T-helper 17 cell (primary cell): Measurements from ENCODE around the gene CORO2B. TPM values are rescaled to one million over a fixed set of nuclear protein-coding genes. Genes with fewer than 3 reads are reported as not detected.

ENCODE experiments used
- ATAC-seq: fragments of 150-1000 bp; cut with Tn5 transposase; 2 replicates; pipeline ENCODE4 v1.10.0; 2021; ENCODE audit warnings: mild to moderate bottlenecking, moderate library complexity
- DNase-seq, 3 donors: peaks; one replicate each; pipeline versions ENCODE4 v3.0.0 to v3.0.0-alpha.2; 2020 to 2021
- H3K9me3 ChIP-seq: one replicate; pipeline ENCODE4 v1.7.0; 2013; ENCODE audit warnings: low read length, mild to moderate bottlenecking; ENCODE audit not compliant: control insufficient read depth, poor library complexity, severe bottlenecking
- H3K27ac Mint-ChIP-seq: one replicate; pipeline ENCODE4 v1.8.0; 2022; ENCODE audit warnings: mild to moderate bottlenecking, moderate library complexity, mixed read lengths
- H3K27me3 Mint-ChIP-seq: one replicate; pipeline ENCODE4 v1.8.0; 2022; ENCODE audit warnings: mixed read lengths
- H3K36me3 Mint-ChIP-seq: one replicate; pipeline ENCODE4 v1.8.0; 2022; ENCODE audit warnings: low read depth, mixed read lengths
- H3K4me1 Mint-ChIP-seq: one replicate; pipeline ENCODE4 v1.8.0; 2022; ENCODE audit warnings: mild to moderate bottlenecking, mixed read lengths
- H3K4me3 Mint-ChIP-seq: one replicate; pipeline ENCODE4 v1.8.0; 2022; ENCODE audit warnings: mild to moderate bottlenecking, moderate library complexity, mixed read lengths
- total RNA-seq, 4 donors: library from RNA in 2 of 4; stranded (reverse) in 2 of 4; gene quantifications; one replicate each; pipeline ENCODE4 v1.2.3 and lab custom pipeline; 2022 to 2026

The CORO2B gene
- total RNA-seq, 2 donors from 2014 or later: not detected

- peaks cover 5% of the 10 kb centered on the region for H3K4me1 Mint-ChIP-seq
- peaks cover 6% of the 10 kb centered on the region for H3K36me3 Mint-ChIP-seq
- no peak overlapping the region for H3K27ac Mint-ChIP-seq
- ATAC-seq (no peak), DNase-seq (no peak)
- no peaks in the 10 kb centered on the region for H3K9me3 ChIP-seq
- H3K27me3 Mint-ChIP-seq: peaks cover 54% of the 10 kb centered on the region
- no peak overlapping the region for H3K4me3 Mint-ChIP-seq
Measured at GRCh38 chr15:68548364-68548763, 30.4 kb upstream of the CORO2B start.

- ATAC-seq (no peak), DNase-seq (no peak)
- Mint-ChIP-seq H3K27me3 (peaks cover 60% of the 10 kb centered on the region), H3K4me1 (peaks cover 10% of the 10 kb centered on the region), H3K27ac (no peak overlapping the region), H3K36me3 (peaks cover 11% of the 10 kb centered on the region), H3K4me3 (no peak overlapping the region)
- H3K9me3 ChIP-seq: no peaks in the 10 kb centered on the region
Measured at GRCh38 chr15:68550004-68550403, 28.8 kb upstream of the CORO2B start.

DNA sequence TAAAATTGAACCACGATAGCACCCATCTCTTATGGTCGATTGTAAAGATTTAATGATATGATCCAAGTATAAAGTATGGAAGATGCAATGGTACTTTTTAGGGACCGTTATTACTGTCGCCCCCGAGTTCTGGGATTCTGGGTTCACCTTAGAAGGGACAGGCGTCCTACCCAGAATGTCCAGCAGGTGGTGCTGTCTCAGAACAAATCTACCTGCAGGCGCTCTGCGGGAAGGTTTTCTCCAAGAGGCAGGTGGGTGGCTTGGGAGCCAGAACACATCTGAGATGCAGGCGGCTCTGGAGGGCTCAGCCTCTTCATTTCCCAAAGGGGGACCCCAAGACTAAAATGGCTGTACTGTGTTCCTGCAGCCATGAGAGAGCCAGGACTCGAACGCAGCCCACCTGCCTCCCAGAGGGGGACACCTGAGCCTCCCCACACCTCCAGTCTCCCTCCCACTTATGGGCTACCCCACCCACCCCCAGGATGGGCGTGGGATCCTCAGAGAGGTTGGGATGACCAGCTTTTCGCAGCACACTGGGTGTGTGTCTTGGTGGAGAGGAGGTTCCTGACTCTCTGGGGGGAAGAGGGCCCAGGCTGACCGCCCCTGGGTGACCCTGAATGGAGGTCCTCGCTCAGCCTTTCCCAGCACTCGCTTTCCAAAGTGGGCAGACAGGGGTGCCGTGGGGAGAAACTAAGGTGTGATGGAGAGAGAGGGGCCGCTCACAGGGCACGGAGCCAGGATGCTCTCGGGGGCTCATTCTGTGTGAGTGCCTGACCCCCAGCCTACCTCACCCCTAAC, 28.1 kb upstream of the CORO2B start:
- H3K4me3 Mint-ChIP-seq: no peak overlapping the region
- no peaks in the 10 kb centered on the region for H3K9me3 ChIP-seq
- H3K4me1 Mint-ChIP-seq: peaks cover 10% of the 10 kb centered on the region
- peak; percentile 59 for ATAC-seq
- peak; percentile 48 to 67 (median 52) for DNase-seq
- no peak overlapping the region for H3K27ac Mint-ChIP-seq
- H3K36me3 Mint-ChIP-seq: peaks cover 11% of the 10 kb centered on the region
- H3K27me3 Mint-ChIP-seq: peaks cover 62% of the 10 kb centered on the region

DNA sequence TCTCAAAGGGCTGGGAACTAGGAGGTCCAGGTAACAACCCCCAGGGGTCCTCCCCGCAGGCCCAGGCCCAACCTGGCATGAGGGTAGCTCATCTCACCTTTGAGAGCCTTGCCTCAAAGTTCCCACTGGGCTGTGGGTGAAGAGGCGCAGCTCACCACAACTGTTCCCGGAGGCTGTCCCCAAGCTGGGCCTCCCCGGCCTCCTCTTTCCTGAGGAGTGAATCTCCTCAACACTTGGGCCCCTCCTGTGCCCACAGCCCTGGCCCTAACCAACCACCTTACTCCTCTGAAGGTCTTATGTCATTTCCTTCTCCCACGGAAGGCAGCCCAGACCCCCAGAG, 27.5 kb upstream of the CORO2B start:
- ATAC-seq: no peak
- H3K27me3 Mint-ChIP-seq: peaks cover 67% of the 10 kb centered on the region

GRCh38 chr15:68552344-68552743, 26.4 kb upstream of the CORO2B start:
- peaks cover 9% of the 10 kb centered on the region for H3K36me3 Mint-ChIP-seq
- H3K27ac Mint-ChIP-seq: no peak overlapping the region
- no peaks in the 10 kb centered on the region for H3K9me3 ChIP-seq
- no peak overlapping the region for H3K4me3 Mint-ChIP-seq
- no peak for DNase-seq
- ATAC-seq: no peak
- H3K27me3 Mint-ChIP-seq: peaks cover 74% of the 10 kb centered on the region
- peaks cover 10% of the 10 kb centered on the region for H3K4me1 Mint-ChIP-seq

More for the DNA sequence above, 27.5 kb upstream of the CORO2B start:
- H3K4me1 Mint-ChIP-seq: peaks cover 10% of the 10 kb centered on the region
- DNase-seq: no peak
- no peaks in the 10 kb centered on the region for H3K9me3 ChIP-seq
- H3K4me3 Mint-ChIP-seq: no peak overlapping the region
- H3K36me3 Mint-ChIP-seq: peaks cover 11% of the 10 kb centered on the region
- H3K27ac Mint-ChIP-seq: no peak overlapping the region

GRCh38 chr15:68552773-68553172, 26.0 kb upstream of the CORO2B start:
- Mint-ChIP-seq H3K36me3 (peaks cover 9% of the 10 kb centered on the region), H3K4me3 (no peak overlapping the region), H3K4me1 (peaks cover 10% of the 10 kb centered on the region), H3K27ac (no peak overlapping the region), H3K27me3 (peaks cover 74% of the 10 kb centered on the region)
- no peaks in the 10 kb centered on the region for H3K9me3 ChIP-seq
- DNase-seq (no peak), ATAC-seq (no peak)

GRCh38 chr15:68553314-68553993, 25.3 kb upstream of the CORO2B start:
- DNase-seq: no peak
- peaks cover 9% of the 10 kb centered on the region for H3K36me3 Mint-ChIP-seq
- no peak overlapping the region for H3K27ac Mint-ChIP-seq
- H3K9me3 ChIP-seq: no peaks in the 10 kb centered on the region
- no peak for ATAC-seq
- H3K4me1 Mint-ChIP-seq: peaks cover 10% of the 10 kb centered on the region
- H3K4me3 Mint-ChIP-seq: peak overlapping the region; percentile 59
- peaks cover 73% of the 10 kb centered on the region for H3K27me3 Mint-ChIP-seq

DNA sequence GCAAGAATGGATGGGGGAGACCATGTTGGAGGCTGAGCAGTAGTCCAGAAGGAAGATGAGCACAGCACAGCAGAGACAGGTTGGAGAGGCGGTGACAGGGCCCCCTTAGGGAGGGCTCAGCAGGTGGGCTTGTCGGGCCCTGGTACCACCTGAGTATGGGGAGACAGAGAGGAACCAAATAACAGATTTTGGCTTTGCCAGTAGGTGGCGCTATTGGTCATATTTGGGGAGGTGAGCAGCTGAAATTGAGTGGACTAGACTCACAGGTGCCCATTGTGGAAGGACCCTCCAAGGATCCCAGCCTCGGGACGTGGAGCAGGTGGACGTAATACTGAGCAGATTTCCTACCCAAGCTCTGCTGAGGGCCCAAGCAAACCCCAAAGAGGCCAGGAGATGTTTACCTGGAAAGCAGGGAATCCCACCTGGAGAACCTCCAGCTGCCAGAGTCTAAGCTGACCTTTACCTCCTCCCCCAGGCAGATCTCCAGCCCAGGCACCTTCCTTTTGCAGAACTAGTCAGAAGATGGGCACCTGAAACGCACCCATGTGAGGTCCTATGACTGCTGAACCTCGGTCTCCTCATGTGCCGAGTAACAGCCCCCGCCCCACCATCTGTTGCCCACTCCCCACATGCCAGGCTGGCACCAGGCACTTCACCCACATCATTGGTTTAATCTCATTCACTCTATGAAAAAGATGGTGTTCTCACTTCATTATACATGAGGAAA, 24.6 kb upstream of the CORO2B start:
- H3K4me3 Mint-ChIP-seq: no peak overlapping the region
- peaks cover 14% of the 10 kb centered on the region for H3K4me1 Mint-ChIP-seq
- peaks cover 73% of the 10 kb centered on the region for H3K27me3 Mint-ChIP-seq
- H3K36me3 Mint-ChIP-seq: peaks cover 9% of the 10 kb centered on the region
- ATAC-seq: no peak
- H3K9me3 ChIP-seq: no peaks in the 10 kb centered on the region
- H3K27ac Mint-ChIP-seq: no peak overlapping the region
- peak in 2 of 3 donors; percentile 26 to 59 for DNase-seq

DNA sequence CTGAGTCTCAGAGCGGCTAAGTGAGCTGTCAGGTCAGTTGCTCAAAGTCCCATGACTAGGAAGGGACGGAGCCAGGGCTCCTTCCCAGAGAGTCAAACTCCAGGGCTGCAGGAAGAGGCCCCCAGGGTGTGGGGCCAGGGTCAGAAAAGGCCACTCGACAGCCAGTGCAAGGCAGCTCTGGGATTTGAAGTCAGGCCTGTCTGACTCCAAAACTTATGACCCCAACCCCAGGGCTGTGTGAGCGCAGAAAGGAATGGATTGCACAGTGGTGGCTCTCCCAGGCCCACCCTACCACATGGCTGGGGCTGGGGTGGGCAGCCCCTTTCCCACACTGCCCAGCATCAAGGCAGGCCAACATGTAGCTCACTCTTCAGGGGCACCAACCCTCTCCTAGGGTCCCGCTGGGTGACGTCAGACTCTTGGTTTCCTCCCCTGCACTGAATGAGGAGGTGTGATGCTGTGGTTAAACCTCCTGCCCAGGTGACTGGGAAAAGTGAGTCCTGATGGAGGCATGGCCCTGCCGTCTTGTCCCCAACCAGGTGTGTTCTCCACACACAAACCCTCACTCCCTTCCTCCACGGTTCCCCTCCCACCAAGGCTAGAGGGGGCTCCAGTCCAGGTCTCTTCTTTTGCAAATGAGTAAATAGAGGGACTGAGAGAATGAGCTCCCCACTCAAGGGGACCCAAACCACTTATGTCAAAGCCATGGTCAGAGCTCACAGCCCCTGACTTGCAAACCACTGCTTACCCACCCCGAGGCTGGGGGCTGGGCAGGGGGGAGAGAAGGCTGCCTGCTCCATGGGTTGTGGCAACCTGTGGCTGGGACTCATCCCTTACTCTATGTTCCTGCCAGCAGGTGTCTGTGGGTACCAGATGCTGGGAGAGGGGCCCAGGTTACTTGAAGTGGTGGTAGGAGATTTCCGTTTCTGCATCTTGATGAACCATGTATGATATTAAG, 23.8 kb upstream of the CORO2B start:
- peaks cover 22% of the 10 kb centered on the region for H3K4me1 Mint-ChIP-seq
- H3K27ac Mint-ChIP-seq: no peak overlapping the region
- no peak for DNase-seq
- no peak for ATAC-seq
- no peak overlapping the region for H3K4me3 Mint-ChIP-seq
- no peaks in the 10 kb centered on the region for H3K9me3 ChIP-seq
- peaks cover 76% of the 10 kb centered on the region for H3K27me3 Mint-ChIP-seq
- peaks cover 12% of the 10 kb centered on the region for H3K36me3 Mint-ChIP-seq

DNA sequence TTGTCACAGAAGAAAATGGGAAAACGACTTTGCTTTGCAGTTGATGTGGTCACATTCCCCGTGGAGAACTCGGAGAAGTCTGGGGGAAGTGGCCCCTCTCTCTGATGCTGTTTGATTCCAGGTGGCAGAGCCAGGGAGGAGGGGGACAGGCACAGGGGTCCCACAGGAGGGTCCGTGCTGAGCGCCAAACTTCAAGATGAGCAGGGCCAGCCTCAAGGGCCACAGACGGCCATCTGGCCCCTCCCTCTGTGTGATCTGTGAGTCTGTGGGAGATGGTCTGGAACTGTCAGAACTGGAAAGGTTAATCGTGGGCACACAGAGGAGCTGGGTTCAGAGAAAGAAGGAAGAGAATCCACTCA, 23.1 kb upstream of the CORO2B start:
- H3K27ac Mint-ChIP-seq: no peak overlapping the region
- peaks cover 76% of the 10 kb centered on the region for H3K27me3 Mint-ChIP-seq
- DNase-seq: no peak

DNA sequence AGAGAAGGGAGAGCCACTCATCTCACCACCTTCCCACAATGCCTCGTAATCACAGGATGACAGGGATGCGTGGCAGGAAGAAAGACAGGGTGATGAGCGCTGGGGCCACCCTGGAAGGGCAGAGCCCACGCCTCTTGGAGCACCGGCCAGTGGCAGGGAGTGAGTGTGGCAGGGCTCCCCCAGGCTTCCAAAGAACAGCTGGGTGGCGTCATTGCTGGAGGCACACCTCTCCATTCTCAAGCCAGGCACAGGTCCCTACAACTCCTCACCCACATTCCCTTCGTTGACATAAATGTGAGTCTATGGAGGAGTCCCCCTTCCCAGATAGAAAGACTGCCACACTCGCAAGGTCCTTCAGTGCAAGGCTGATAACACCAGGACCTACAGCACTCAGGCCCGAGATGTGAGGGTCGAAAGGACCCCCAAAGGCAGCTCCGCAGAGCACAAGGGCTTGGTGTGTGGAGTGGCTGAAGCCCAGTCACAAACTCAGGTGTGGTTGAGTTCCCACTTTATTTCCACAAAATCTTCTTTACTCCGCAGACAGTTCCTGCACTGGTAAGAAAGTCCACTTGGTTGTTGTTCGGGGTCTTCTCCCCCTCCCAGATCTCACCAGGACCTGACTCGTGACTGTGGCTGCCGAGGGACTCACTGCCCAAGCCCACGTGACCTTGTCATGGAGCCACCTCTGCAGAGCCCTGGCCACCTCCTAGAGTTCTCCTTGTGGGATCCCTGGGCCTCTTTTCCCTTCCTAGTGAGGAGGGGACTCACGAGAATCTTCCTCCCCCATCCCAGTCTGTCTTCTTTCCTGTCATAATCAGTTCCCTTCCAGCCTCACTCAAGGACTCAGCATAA, 22.4 kb upstream of the CORO2B start:
- Mint-ChIP-seq H3K36me3 (peaks cover 14% of the 10 kb centered on the region), H3K4me3 (no peak overlapping the region), H3K4me1 (peaks cover 22% of the 10 kb centered on the region), H3K27me3 (peaks cover 77% of the 10 kb centered on the region), H3K27ac (no peak overlapping the region)
- no peak for DNase-seq
- no peak for ATAC-seq
- no peaks in the 10 kb centered on the region for H3K9me3 ChIP-seq

More for the DNA sequence above, 23.1 kb upstream of the CORO2B start:
- no peaks in the 10 kb centered on the region for H3K9me3 ChIP-seq
- Mint-ChIP-seq H3K36me3 (peaks cover 14% of the 10 kb centered on the region), H3K4me3 (no peak overlapping the region), H3K4me1 (peaks cover 22% of the 10 kb centered on the region)
- no peak for ATAC-seq
